C4-2B (cell line): ENCODE data around the gene LSAMP.

Experiments
- H3K27ac ChIP-seq: fragments of 450-650 bp; 2 replicates; pipeline ENCODE4 v1.5.1; 2017
- ZFX ChIP-seq: fragments of 450-650 bp; IDR thresholded peaks from 2 replicates; pipeline ENCODE4 v1.6.1; 2017
- TF ChIP-seq, protein P1 (sequence below): fragments of 450-650 bp; conservative IDR thresholded peaks from 2 replicates; pipeline ENCODE4 v1.5.1; 2017; ENCODE audit warnings: mild to moderate bottlenecking

The LSAMP gene

GRCh38 chr3:115898656-115899410 lies 546.5 kb downstream of the LSAMP start:
- no peak for TF ChIP-seq ZFX
- TF ChIP-seq, protein P1, sequence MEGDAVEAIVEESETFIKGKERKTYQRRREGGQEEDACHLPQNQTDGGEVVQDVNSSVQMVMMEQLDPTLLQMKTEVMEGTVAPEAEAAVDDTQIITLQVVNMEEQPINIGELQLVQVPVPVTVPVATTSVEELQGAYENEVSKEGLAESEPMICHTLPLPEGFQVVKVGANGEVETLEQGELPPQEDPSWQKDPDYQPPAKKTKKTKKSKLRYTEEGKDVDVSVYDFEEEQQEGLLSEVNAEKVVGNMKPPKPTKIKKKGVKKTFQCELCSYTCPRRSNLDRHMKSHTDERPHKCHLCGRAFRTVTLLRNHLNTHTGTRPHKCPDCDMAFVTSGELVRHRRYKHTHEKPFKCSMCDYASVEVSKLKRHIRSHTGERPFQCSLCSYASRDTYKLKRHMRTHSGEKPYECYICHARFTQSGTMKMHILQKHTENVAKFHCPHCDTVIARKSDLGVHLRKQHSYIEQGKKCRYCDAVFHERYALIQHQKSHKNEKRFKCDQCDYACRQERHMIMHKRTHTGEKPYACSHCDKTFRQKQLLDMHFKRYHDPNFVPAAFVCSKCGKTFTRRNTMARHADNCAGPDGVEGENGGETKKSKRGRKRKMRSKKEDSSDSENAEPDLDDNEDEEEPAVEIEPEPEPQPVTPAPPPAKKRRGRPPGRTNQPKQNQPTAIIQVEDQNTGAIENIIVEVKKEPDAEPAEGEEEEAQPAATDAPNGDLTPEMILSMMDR, result no peak
- no peak overlapping the region for H3K27ac ChIP-seq

- TF ChIP-seq ZFX, result no peak
- TF ChIP-seq, protein P1, result no peak
- H3K27ac ChIP-seq, result no peak overlapping the region
Observed at GRCh38 chr3:115891006-115891636, 554.2 kb downstream of the LSAMP start.

DNA sequence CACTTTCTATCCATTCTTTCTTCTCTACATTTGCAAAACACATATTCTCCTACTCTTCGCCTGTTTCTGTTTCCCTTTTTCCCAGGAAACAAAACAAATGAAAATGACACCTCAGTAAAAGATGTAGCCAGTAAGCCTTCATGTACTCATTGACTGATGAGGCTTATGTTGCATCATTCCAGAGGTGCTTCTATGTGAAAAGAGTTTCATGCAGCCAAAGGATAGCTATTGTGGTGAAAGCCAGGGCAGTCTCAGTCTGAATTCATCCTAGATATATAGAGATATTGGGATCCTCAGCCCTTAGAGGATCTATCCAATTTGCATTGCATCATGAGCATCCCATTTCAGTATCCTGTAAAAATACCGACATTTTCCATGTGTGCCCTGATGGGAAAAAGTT lies 554.7 kb downstream of the LSAMP start:
- H3K27ac ChIP-seq, result no peak overlapping the region
- TF ChIP-seq, protein P1, result no peak
- no peak for TF ChIP-seq ZFX

DNA sequence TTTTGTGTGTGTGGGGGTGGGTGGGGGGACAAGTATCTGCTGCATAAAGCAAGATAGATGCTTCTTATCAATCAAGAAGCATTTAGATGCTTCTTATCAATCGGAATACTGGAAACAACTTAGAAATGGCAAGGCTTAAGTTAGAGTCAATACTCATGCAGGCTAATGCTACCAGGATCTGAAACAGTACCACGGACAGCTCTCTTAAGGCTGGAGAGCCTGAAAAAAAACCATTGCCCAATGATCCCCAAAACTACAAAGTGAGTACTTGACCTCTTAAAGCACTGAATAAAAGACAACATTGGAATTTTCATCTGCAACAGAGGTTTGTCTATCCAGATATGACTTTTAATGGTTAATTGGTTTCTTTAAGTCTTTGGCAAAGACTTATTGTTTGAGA lies 559.7 kb downstream of the LSAMP start:
- TF ChIP-seq, protein P1, result no peak
- no peak for TF ChIP-seq ZFX
- no peak overlapping the region for H3K27ac ChIP-seq

GRCh38 chr3:115877615-115877899 lies 567.7 kb downstream of the LSAMP start:
- H3K27ac ChIP-seq, result no peak overlapping the region
- TF ChIP-seq, protein P1, result no peak
- TF ChIP-seq ZFX, result no peak

- no peak for TF ChIP-seq ZFX
- TF ChIP-seq, protein P1, result no peak
- no peak overlapping the region for H3K27ac ChIP-seq
Observed at GRCh38 chr3:115876876-115877614, 568.2 kb downstream of the LSAMP start.

GRCh38 chr3:115875460-115875859 lies 569.8 kb downstream of the LSAMP start:
- H3K27ac ChIP-seq, result no peak overlapping the region
- TF ChIP-seq, protein P1, result no peak
- TF ChIP-seq ZFX, result no peak
